ENCODE measurements around the gene ARRB1.
"Not testable (repeated sequence)": the region's sequence is repeated elsewhere in the genome, so short reads cannot be mapped to it uniquely, and the experiment has no call there.

The ARRB1 gene

DNA sequence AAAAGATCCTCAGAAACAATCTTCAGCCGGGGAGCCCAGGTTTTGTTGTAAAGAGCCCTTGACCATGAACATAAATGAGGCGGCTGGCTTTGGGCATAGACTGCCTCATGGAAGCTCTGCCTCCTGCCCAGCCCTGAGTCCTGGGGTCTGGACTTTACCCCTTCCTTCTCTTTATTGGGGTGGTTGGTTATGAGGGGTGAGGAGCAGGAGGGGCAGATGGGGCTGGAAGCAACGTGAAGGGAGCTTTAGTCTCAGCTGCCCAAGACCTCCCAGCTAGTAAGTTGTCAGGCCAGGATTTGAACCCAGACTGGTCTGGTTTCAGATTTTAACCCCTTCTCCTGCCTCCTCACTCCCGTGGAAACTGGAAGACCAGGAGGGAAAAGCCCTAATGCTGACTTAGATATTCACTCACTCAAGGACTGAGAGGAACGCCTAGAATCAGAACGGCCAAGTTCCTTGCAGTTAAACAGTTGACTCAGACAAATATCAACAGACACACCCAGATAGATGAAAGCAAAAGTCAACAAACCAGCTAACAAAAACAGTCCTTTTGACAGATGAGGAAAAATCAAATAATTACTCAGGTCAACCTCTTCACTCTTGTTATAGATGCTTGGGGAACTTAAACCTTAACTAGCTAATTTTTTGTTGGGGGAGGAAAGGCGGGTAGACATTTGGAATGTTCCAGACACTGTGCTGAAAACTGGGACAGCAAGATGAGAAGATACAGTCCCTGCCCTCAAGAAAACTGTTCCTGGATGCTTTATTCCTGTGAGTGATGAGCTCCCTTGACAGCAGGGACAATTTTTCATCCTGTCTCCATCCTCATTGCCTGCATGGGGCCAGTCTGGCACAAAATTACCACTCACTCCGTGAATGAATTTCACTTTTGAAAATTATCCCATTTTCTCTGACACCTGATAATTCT lies 20.8 kb upstream of the ARRB1 start:
- DNase-seq = peak; percentile 97

DNA sequence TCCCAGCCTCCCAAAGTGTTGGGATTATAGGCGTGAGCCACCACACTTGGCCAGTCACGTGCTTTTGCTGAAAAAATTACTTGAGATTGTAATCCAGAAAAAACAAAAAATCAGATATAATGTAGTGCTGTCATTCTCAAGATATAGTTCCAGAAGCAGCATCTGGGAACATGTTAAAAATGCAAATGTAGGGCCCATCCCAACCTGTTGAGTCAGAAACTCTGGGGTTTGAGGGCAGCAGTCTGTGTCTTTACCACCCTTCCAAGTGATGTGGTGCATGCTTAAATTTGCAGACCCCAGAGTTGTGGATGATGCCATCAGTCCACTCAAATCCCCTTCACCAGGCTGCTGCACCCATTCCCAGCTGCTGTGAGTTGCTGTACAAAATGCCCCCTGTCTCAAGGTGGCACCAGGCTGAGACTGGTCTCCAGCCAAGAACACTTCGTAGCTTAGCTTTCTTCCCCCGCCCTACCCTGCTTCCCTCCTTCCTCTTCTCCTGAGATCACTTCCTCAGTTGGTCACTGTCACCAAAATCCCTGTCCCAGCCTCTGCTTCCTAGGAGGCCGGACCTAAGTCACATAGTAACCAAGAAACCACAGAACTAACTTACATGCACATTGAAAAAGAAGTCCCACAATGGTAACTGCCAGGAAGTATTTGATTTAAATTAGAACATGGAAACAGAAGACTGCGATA lies 18.2 kb upstream of the ARRB1 start:
- DNase-seq = no peak

DNA sequence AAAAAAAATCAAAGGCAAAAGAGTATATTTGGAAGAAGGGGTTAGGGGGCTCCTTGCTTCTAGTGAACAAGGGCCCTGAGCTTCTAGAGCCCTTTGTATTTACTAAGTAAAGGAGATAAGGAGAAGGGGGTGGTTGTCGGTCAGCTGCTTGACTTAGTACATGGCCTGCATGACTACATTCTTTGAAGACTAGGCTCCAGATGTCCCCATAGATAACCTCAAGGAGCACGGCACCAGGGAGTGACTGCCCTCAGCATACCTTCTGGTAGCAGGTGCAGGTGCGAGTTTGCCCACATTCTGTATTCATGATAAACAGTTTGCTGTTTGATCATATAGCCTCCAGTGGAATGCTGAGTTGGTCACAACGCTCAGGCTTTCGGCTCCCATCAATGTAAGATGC lies 15.4 kb upstream of the ARRB1 start:
- not testable (repeated sequence) for DNase-seq

DNA sequence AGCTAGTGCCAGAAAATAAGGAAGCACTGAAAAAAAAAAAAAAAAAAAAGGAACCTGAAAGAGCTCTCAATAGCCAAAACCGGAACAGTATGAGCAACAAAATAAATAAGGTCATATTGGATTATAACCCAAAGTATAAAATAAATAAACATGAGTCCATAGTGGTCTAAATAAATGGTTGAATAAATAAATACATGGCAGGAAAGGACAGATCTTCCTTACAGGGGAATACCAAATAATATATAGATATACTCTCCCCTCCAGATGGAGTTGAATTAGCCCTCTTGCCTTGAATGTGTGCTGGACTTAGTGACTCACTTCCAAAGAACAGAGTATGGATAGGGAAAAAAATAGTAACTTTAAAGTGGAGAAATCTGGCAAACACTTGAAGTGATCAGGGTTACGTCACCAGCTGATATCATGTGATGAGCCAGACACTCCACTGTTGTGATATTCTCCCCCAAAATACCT lies 14.3 kb upstream of the ARRB1 start:
- peak; percentile 99 for DNase-seq

DNA sequence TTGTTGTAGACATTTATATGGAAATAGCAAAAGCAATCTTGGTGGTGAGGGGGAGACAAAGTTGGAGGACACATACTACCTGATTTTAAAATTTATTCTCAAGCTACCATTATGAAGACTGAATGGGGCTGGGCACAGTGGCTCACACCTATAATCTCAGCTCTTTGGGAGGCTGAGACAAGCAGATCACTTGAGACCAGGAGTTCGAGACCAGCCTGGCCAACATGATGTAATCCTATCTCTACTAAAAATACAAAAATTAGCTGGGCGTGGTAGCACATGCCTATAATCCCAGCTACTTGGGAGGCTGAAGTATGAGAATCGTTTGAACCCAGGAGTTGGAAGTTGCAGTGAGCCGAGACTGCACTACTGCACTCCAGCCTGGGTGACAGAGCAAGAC lies 10.8 kb upstream of the ARRB1 start:
- not testable (repeated sequence) for DNase-seq

DNA sequence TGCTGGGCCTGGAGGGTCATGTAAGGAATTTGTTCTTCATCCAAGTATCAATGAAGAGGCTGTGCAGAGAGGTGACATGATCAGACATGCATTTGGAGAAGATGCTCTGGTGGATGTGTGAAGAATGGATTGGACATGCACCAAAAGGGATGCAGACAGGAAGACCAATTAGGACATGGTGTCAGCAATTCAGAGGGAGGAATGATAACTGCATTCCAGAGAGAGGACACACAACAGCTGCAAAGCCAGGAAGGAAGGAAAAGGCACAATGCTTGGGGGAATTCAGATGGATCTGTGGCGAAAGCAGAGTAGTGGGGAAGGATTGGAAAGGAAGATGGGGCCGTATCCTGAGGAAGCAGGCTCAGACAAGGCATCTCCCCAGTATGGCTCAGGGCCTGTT lies 5.2 kb upstream of the ARRB1 start:
- no peak for DNase-seq

DNA sequence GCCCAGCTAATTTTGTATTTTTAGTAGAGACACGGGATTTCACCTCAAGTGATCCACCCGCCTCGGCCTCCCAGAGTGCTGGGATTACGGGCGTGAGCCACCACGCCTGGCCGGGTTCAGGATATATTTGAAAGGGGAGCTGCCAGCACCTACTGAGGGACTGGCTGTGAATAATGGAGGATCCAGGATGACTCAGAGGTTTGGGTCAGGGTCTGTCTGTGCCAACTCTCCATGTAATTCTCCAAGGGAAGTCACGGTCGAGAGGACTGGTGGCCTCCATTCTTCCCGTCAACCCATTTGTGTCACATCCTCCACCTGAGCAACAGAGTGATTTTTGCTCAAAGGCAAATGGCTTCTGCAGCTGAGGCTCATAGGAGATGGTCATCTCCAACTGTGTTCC lies 3.6 kb upstream of the ARRB1 start:
- no peak for DNase-seq

DNA sequence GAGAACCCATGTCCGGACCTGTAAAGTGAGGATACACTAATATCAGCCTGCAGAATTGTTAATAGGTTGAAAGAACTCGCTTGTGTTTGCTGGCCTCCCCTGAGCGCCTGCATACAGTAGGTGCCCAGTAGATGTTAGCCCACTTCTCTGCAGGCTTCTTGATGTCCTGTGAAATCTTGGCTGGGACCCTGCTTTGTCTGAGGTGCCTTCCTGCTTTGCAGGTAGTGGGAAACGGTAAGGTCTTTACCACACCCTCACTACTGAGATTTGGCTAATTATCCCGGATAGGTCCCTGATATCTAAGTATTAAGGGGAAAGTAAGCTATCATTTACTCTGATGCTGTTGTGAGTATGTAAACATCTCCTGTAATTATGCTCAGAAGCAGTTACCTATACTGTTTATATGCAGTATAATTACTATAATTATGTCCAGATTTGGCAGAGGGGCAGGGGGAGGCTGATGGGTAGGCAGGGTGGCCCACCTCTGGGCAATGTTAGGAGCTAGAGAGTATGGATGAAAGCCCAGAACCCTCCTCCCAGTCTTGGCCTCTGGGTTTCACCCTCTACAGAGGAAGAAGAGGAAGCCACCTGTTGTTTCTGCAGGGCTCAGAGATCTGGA lies 1.2 kb upstream of the ARRB1 start:
- DNase-seq = peak; percentile 71

DNA sequence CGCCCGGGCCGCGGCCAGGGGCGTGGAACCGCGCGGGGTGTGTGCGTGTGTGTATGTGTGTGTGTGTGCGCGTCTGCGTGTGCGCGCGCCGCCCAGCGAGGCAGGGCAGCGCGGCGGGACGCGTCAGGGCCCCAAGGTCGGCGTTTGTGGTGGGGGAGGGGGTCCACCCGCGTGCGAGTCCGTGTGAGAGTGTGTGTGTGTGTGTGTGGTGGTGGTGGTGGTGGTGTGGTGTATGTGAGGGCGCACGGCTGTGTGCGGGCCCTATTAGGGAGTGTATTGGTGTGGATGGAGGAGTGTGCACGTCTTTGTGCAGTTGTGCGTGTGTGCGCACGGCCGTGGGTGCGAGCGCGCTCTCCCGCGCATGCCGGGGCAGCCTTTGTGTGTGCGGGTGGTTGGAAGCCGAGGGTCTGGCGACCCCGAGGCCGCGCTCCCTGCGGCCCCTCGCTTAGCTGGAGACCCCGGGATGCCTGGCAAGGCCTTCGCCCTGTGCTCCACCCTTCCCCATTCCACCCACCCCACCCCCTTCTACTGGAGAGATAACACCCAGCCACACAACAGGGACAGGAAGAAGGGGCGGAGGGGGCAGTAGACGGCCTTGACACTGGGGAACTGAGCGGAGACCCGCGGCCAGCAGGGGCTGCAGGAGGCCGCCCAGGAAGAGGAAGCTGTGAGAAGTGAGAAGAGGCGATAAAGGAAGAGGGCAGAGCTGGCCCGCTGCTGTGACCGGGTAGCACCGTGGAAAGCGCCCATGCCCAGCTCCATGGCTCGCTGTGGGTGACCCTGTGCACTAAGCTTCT lies 528 bp upstream of the ARRB1 start:
- peak; percentile 95 for DNase-seq

DNA sequence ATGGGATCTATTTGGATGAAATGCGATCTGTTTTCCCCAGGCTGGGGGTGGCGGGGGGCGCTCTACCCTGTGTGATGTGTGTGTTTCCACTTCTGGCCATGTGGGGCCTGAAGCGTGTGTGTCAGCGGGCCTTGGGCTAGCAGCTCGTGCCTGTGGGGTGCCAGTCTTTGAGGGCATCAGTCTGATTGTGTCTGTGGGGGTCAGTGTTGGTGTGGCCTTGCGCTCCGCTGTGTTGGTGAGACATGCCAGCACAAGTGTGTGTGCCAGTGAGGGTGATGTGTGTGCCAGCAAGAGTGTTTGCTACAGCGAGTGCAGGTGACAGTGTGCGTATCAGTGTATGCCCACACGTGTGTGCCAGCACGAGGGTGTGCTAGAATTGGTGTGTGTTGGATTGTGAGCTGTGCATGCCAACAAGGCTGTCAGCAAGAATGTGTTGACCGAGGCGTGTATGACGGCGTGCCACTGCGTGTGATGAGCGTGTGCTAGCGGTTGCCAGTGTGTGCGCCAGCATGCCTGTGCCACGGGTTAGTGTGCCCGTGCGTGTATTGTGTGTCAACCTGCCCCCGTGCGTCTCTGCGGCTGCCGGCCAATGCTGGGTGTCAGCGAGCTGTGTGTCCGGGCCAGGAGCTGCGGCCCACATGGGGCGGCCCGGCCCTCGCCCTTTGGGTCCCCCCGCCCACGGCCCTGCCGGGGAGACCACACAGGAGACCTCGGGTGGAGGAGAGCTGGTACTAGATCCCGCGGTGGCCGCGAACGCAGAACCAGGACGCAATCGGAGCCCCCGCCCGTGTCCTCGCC lies 519 bp downstream of the ARRB1 start:
- DNase-seq = peak; percentile 84

DNA sequence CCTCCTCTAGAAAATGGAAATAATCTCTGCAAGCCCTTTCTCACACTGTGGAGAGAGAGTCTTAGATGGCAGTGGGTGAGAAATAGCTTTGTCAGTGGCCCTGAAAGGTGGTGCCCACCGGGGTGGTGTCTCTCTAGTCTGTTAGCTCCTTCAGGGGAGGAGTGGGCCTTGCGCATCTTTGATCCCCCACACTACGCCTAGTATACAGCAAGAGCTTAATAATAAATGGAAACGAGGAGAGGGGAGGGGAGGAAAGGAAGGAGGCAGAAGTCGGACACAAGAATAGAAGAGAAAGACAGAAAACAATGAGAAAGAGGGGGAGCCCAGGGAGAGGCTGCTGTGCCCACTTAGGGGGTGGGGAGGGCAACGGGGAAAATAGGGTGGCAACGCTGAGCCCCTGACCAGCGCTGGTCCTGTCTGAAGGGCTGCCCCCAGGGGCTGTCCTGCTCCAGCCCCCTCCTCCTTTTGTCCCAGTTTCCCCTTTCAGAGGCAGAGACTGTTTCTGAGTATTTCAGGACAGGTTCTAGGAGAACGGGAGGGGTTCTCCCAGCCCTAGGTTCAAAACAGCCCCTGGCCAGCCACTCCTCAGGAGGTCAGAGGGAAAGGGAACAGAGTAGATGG lies 1.2 kb downstream of the ARRB1 start:
- DNase-seq = no peak

DNA sequence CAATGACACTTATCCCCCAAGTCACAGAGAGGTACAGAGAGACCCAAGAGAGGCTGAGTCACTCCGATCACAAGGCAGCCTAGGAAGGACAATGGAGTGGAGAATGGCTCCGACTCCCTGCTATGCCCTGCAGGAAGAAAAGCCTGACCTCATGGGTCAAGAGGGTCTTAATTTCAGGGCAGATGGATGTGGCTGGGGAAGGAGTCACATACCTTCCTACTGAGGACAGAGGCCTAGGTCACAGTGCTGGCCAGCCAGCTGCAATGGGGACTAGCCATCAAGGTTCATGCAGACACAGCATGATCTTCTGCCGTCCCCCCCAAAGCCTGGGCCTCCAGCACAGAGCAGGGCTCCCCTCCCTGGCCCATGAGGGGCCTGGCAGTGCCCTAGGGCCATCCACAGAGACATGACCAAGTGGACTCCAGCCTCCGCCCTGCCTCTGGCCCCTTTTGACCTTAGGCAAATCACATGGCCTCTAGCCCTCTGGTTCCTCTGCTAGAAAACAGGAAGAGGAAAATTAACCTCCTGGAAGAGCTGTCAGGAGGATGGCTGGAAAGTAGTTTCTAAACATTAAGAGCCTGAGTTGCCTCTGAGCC lies 1.8 kb downstream of the ARRB1 start:
- peak; percentile 87 for DNase-seq

DNA sequence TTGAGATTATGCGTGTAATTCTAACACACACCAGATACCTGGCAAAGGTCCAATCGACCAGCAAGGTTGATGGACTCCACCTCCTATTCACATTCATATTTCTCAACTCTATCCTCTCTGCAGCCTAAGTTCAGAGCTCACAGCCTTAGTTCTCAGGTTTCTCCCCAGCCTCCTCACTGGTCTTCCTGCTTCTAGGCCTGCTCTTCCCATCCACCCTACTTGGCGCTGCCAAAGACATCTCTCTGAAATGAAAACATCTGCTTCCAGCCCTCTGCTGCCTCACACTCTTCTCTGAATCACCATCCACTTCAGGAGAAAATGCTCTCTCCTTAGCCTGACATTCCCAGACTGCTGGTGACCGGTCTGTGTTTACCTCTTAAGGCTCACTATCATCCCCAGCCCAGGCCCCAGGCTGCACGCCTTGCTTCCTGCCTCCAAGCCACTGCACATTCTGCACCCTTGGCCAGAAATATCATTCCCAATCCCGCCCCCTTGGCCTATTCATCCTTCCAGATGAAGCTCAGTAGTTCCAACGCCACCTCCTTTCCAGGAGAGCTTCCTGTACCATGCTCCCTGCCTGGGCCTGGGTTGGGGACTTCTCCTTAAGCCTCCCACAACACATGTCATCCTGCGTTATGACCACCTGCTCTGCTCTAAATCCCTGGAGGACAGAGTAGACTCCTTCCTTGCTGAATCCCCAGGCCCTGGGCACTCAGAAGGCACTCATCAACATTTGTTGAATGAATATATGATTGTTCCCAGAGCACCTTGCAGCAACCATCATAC lies 3.5 kb downstream of the ARRB1 start:
- peak; percentile 94 for DNase-seq

DNA sequence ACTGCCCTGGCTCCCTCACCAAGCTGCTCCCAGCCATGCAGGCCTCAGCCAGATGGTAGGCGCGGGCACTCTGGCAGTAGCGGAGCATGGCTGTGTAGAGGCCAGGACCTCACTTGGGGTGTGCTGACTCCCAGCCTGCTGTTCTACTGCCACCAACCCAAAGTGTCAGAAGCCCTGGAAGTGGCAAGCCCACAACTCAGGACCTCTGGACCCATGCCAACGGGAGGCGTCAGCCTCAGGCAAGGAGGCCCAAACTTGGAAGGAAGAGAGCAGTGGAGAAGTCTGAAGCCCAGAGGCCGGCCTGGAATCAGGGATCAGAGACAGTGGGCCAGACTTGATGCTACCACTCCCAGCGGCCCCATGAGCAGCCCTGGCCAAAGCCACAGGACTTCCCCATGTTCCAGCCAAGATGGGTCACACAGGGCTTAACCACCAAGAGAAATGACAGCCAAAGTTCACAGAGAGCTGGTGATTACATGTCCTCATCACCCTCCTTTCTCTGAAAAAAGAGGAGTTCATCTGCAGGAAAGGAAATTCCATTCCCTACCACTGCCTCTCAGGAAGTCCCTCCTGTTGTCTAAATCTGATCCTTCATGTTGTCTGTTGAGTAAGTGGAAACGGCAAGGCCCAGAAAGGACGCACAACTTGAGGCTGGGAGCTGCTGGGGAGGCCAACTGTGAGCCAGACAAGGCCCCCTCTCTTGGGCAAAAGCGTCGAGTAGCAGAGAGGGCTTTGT lies 4.4 kb downstream of the ARRB1 start:
- DNase-seq = peak; percentile 70

DNA sequence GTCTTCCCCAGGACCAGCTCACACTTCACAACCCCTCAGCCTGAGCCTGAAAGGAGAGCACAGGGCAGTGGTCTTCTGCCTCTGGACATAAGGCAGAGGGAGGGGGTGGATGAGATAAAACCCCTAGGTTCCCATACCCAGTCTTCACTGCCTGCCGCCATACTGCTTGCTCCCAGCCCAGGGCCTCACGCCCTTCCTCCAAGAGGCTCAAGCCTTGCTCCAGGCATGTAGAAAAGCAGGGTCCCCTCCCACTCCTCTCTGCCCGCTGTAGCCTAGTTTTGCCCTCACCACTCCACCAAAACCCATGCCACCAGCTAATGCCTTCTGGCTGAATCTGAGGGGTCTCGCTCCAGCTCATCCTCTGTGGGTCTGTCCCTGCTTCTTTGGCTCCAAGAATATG lies 5.2 kb downstream of the ARRB1 start:
- no peak for DNase-seq

DNA sequence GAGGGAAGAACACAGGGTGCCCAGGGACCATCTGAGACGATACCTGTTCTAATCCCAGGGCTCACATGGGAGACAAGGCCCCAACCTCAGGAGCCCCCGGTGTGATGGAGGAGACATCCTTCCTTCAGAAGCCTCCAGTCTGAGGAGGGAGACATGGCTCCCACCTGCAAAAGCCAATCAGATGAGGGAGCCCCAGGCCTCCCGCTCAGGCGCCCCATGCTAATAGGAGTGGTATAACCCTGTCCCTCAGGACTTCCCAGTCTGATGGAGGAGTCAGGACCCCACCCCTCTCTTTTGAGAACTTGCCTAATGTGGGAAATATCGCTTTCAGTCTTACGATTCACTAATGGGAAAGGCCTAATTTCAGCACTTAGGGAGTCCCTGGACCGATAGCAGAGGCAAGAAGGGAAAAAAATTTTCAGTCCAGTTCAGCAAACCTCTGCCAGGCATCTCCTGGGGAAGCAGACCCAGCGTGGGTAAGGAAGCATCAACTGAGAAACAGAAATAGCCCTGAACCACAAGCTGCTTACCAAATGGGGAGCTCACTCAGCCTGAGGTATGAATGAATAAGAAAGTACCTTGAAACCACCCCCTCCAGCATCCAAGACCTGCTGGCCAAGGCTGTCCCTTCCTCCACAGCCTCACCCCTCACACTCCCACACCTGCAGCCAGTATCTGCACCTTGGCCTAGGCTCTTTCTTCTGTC lies 5.9 kb downstream of the ARRB1 start:
- DNase-seq = no peak

DNA sequence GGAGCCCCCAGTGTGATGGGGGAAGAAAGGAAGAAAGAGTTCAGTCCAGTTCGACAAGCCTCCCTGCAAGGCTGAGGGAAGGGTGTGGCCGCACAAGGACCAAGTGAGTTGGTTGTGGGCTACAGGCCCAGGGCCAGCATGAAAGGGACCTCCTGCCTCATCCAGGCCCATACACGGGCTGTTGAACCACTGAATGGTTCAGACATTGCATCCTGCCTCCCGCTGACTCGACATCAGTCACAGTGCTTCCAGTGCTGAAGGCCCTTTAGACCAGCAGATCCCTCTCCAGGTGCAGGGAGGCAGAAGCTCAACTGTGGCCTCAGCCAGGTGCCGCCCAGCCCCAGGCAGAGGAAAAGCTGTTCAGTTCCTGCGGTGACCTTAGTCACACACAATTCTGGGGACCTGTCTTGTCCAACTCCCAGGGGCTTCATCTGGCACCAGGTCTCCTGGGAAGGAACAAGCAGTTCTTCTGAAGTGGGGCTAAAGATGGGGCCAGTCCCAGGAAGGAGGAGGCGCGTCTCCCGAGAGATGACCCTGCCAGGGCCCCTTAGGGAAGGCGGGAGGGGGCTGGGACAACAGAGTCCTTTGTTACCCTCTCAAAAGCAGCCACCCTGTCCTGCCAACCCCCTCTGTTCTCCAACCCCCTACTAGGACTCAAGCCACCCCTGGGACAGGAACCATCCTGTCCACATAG lies 6.6 kb downstream of the ARRB1 start:
- peak; percentile 90 for DNase-seq

DNA sequence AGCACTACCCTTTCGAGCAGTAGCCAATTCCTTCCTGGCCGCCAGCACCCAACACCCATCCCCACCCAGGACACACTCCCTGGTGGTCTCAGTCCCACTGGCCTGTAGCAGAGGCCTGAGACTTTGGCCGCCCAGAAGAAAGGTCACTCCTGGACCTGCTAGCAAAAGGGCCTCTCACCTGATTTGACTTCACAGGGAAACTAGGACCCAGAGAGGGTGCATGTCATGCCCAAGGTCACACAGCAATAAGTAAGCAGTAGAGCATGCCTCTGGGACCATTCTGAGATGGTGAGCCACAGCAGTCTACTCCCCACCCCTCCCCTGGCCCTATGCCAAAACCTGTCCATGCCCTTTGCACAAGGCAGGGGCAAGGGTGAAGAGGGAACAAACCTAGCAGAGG lies 7.3 kb downstream of the ARRB1 start:
- peak; percentile 68 for DNase-seq

Measured in DMS53 (cell line).